Immature natural killer cell (primary cell): ENCODE data around the gene C1R. TPM values are rescaled to one million over a fixed set of nuclear protein-coding genes. Genes with fewer than 3 reads are reported as not detected.

Experiments used
- DNase-seq, 3 donors: peaks; one replicate each; pipeline ENCODE4 v3.0.0; 2022; ENCODE audit warnings: mixed read lengths in 1 of 3
- H3K27ac Mint-ChIP-seq, 6 donors: one replicate each; pipeline ENCODE4 v1.8.0; 2020; ENCODE audit warnings: mixed read lengths in 6 of 6, mild to moderate bottlenecking in 5 of 6, inconsistent platforms in 4 of 6, moderate library complexity in 3 of 6
- H3K27me3 Mint-ChIP-seq, 3 donors: one replicate each; pipeline ENCODE4 v1.8.0; 2020 to 2021; ENCODE audit warnings: low read depth in 3 of 3, mild to moderate bottlenecking in 3 of 3, mixed read lengths in 3 of 3, moderate library complexity in 3 of 3, inconsistent platforms in 1 of 3
- H3K36me3 Mint-ChIP-seq, 3 donors: one replicate each; pipeline ENCODE4 v1.8.0; 2020; ENCODE audit warnings: mixed read lengths in 3 of 3, inconsistent platforms in 2 of 3, mild to moderate bottlenecking in 2 of 3
- H3K4me1 Mint-ChIP-seq, 2 donors: one replicate each; pipeline ENCODE4 v1.8.0; 2020; ENCODE audit warnings: inconsistent platforms in 2 of 2, mild to moderate bottlenecking in 2 of 2, mixed read lengths in 2 of 2, moderate library complexity in 1 of 2
- H3K4me3 Mint-ChIP-seq, 5 donors: one replicate each; pipeline ENCODE4 v1.8.0; 2020; ENCODE audit warnings: mild to moderate bottlenecking in 5 of 5, mixed read lengths in 5 of 5, inconsistent platforms in 3 of 5, moderate library complexity in 3 of 5
- H3K9me3 Mint-ChIP-seq, 6 donors: one replicate each; pipeline ENCODE4 v1.8.0; 2020; ENCODE audit warnings: mild to moderate bottlenecking in 6 of 6, mixed read lengths in 6 of 6, inconsistent platforms in 4 of 6, moderate library complexity in 3 of 6
- polyA plus RNA-seq, 3 donors: library from polyadenylated mRNA; unstranded; fragments of 300-500 nt; fragmentation: Illumina TruSeq; gene quantifications; one replicate each; pipeline ENCODE4 v1.2.3, GENCODE V29; 2021

The C1R gene
- polyA plus RNA-seq, 3 donors from 2014 or later, result 0.98 to 3.9 TPM; not detected in 1

DNA sequence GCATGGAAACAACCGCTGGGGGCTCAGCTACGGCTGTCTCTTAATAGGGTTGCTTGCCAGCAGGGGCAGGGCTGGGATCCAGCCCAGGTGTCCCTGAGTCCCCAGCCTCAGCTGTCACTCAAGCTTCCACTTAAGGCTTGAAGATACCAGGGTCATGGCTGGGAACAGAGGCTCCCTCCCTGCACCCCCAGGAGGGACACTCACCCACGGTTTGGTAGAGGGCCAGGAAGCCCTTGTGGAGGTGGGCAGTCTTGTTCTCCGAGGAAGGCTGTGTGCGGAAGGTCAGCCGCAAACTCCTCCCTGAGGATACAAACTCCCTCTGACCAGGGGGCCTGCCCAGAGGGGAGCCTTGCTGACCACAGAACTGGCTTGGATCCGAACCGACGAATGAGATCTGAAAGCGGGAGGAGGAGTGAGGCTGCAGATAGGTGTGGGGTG, 9.5 kb upstream of the C1R start:
- no peak for DNase-seq
- Mint-ChIP-seq H3K4me1 (peaks cover 21 to 30% of the 10 kb centered on the region in 2 donors), H3K27me3 (peaks cover 0 to 2% (median 0%) of the 10 kb centered on the region in 3 donors), H3K4me3 (no peak overlapping the region), H3K36me3 (peaks cover 18 to 29% (median 22%) of the 10 kb centered on the region in 3 donors), H3K9me3 (peaks cover 0 to 9% (median 2%) of the 10 kb centered on the region in 6 donors), H3K27ac (peak overlapping the region in 1 of 6 donors; percentile 28)

DNA sequence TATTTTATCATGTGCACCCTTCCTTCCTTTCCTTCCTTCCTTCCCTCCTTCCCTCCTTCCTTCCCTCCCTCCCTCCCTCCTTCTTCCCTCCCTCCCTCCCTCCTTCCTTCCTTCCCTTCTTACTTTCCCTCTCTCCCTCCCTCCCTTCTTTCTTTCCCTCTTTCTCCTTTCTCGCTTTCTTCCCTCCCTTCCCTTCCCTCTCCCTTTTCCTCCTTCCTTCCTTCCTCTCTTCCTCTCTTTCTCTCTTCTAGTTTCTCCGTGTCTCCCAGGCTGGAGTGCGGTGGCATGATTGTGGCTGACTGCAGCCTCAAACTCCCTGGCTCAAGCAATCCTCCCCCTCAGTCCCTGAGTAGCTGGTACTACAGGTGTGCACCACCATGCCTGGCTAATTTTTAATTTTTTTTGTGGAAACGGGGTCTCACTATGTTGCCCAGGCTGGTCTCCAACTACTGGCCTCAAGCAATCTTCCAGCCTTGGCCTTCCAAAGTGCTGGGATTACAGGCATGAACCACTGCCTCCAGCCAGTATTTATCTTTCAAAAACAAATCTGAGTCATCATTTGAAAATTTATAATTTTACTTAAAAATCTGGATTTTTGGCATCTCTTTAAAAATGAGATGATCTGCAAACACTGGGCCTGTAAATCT, 8.9 kb upstream of the C1R start:
- Mint-ChIP-seq H3K27ac (no peak overlapping the region), H3K9me3 (peaks cover 0 to 6% (median 0%) of the 10 kb centered on the region in 6 donors), H3K27me3 (no peaks in the 10 kb centered on the region), H3K36me3 (peaks cover 14 to 25% (median 17%) of the 10 kb centered on the region in 3 donors), H3K4me3 (no peak overlapping the region), H3K4me1 (peaks cover 15 to 25% of the 10 kb centered on the region in 2 donors)
- no peak for DNase-seq

DNA sequence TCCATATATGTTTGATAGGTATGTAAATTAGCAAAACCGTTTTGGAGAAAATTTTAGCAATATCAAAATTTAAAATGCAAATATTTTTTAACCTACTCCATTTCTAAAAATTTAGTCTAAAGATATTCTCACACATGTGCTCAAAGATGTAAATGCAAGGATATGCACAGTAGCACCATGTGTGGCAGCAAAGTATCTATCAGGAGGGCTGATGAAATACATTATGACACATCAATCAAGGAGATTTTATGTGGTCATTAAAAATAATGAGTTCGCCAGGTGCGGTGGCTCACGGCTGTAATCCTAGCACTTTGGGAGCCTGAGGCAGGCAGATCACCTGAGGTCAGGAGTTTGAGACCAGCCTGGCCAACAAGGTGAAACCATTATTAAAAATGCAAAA, 8.0 kb upstream of the C1R start:
- no peak overlapping the region for H3K4me3 Mint-ChIP-seq
- peaks cover 6 to 20% (median 11%) of the 10 kb centered on the region in 3 donors for H3K36me3 Mint-ChIP-seq
- H3K27me3 Mint-ChIP-seq, result no peaks in the 10 kb centered on the region
- H3K4me1 Mint-ChIP-seq, result peaks cover 7 to 17% of the 10 kb centered on the region in 2 donors
- no peaks in the 10 kb centered on the region for H3K9me3 Mint-ChIP-seq
- H3K27ac Mint-ChIP-seq, result no peak overlapping the region
- no peak for DNase-seq

DNA sequence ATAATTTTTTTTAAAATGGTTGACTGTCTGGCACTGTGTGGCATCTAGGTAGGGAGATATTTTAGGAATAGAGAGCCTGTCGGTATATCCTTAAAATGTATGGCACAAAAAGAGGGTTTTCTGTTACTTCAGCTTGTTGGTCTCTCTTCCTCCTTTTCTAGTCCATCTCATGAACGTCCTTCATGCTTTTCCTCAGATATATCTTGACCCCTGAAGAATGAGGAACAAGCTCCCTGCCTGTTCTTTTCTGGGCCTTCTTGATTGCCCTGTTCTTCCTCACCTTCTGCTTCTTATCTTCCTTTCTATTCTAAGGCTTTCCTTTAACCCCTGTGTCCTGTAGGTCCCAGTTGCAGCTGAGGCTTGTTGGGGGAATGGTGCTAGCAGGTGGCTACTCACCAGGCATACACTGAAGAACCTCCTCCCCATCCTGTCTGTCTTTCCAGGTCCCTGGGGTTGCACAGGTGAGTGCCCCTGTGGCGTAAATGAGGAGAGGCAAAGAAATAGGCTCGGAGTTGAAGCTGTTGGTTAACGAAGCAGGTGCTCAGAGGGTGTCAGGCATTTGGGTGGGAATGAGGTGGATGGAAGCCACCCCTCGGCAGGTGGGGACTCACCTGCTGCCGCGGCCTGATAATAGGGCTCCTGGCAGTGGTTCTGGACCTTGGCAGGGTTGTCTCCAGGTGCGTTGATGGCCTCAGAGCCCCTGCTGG, 7.2 kb upstream of the C1R start:
- H3K9me3 Mint-ChIP-seq, result no peaks in the 10 kb centered on the region
- no peak for DNase-seq
- H3K27ac Mint-ChIP-seq, result peak overlapping the region in 1 of 6 donors; percentile 8
- H3K27me3 Mint-ChIP-seq, result no peaks in the 10 kb centered on the region
- no peak overlapping the region for H3K4me3 Mint-ChIP-seq
- peaks cover 6 to 20% (median 11%) of the 10 kb centered on the region in 3 donors for H3K36me3 Mint-ChIP-seq
- peaks cover 7 to 17% of the 10 kb centered on the region in 2 donors for H3K4me1 Mint-ChIP-seq

DNA sequence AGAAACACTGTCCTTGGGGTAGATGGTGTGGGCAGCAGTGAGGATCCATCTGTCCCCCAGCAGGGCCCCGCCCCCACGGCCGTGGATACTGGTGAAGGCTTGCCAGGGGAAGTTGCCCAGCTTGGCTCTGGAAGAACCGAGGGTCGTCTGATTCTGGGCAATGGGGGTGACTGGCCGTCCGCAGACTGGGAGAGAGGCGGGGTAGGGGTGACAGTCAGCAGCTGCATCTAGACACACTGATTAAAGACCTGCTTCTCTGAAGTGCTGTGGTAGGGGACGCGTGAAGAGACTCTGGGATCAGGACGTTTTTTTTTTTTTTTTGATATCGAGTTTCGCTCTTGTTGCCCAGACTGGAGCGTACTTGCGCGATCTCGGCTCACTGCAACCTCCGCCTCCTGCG, 4.7 kb upstream of the C1R start:
- Mint-ChIP-seq H3K27ac (no peak overlapping the region), H3K4me1 (peaks cover 7 to 8% of the 10 kb centered on the region in 2 donors), H3K27me3 (no peaks in the 10 kb centered on the region), H3K9me3 (no peaks in the 10 kb centered on the region), H3K4me3 (no peak overlapping the region), H3K36me3 (peaks cover 3 to 7% (median 6%) of the 10 kb centered on the region in 3 donors)
- no peak for DNase-seq

DNA sequence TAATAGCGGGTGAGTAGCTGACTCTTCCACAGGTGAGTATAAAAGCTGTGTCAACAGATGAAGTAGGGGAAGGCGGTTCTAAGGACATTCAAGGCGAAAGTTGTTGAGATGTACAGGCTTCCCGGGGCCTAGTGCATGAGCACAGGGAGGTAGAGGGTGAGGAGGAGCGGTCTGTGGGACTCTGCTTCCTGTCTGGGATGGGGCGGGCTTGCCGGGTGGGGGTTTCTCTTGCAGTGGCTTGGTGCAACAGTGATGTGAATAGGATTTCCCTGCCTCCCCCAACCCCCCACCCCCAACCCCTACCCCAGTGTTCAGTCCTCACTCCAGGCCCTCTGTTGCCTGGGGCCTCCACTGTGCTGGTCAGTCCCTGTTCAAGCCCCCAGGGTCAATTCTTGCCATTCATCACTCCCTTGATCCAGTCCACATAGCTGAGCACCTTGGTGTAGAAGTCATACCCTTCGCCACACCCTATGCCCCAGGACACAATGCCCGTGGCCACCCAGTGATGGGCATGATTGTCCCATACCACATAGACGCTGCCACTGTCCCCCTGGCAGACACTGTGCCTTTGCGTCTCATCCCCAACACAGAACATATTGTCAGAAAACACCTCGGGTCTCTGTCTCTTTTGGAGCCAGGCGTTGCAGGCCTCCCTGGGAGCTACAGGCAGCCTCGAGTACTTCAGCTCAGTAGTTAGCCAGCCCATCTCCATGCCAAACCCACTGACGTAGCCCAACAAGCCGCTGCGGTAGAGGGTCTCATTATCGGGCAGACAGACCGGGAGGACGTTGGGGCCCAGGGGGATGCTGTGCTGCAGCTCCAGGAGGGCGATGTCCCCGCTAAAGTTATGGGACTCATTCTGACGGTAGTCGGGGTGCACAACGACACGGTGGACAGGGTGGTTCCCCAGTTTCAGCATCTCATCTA, 4.0 kb upstream of the C1R start:
- Mint-ChIP-seq H3K4me3 (no peak overlapping the region), H3K27me3 (no peaks in the 10 kb centered on the region), H3K9me3 (no peaks in the 10 kb centered on the region), H3K4me1 (peaks cover 8 to 9% of the 10 kb centered on the region in 2 donors), H3K36me3 (peaks cover 3 to 6% (median 6%) of the 10 kb centered on the region in 3 donors), H3K27ac (no peak overlapping the region)
- DNase-seq, result no peak

DNA sequence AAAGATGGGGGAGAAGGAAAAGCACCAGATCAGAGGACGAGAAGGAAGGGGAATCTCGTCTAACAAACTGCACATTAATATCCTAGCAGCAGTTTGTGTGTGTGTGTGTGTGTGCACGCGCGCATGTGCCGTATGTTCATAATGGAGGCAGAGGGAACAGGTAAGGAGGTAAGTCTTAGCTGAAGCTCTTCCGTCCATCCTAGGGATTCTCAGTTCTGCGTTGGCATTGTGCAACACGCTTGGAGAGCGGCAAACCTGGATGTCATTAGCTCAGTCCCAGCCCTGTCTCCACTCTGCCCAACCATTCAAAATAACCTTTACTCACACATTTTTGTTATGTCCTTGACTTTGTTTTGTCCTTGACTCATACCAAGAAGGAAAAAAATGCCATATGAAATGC, 1.6 kb upstream of the C1R start:
- no peak overlapping the region for H3K4me3 Mint-ChIP-seq

DNA sequence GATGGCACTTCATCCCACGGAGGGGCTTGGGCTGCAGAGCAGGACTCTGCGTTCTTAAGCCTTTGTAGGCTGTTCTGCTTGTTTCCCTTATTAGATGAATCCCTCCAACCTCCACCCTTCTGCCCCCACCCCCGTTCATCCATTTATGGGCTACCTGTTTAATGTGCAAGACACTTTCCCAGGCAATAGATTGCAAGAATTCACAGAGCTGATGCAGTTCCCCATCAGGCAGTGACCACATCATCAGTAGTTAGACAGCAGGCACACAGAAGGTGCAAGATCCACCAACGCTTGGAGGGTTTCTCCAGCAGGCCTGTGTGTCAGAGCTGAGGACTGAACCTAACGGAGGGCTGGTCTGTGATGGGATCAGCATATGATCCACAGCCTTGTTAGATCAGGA, 1.2 kb upstream of the C1R start:
- no peak for DNase-seq
- H3K4me3 Mint-ChIP-seq, result no peak overlapping the region
- H3K9me3 Mint-ChIP-seq, result peaks cover 0 to 1% (median 0%) of the 10 kb centered on the region in 6 donors
- peaks cover 0 to 2% (median 0%) of the 10 kb centered on the region in 3 donors for H3K27me3 Mint-ChIP-seq
- peaks cover 8 to 10% of the 10 kb centered on the region in 2 donors for H3K4me1 Mint-ChIP-seq
- H3K27ac Mint-ChIP-seq, result peak overlapping the region in 1 of 6 donors; percentile 53
- H3K36me3 Mint-ChIP-seq, result peaks cover 3 to 4% (median 4%) of the 10 kb centered on the region in 3 donors

More for the DNA sequence above, 1.6 kb upstream of the C1R start:
- peaks cover 3 to 6% (median 6%) of the 10 kb centered on the region in 3 donors for H3K36me3 Mint-ChIP-seq
- H3K4me1 Mint-ChIP-seq, result peaks cover 8 to 10% of the 10 kb centered on the region in 2 donors
- peak overlapping the region in 1 of 6 donors; percentile 53 for H3K27ac Mint-ChIP-seq
- peaks cover 0 to 2% (median 0%) of the 10 kb centered on the region in 3 donors for H3K27me3 Mint-ChIP-seq
- DNase-seq, result no peak
- peaks cover 0 to 1% (median 0%) of the 10 kb centered on the region in 6 donors for H3K9me3 Mint-ChIP-seq

DNA sequence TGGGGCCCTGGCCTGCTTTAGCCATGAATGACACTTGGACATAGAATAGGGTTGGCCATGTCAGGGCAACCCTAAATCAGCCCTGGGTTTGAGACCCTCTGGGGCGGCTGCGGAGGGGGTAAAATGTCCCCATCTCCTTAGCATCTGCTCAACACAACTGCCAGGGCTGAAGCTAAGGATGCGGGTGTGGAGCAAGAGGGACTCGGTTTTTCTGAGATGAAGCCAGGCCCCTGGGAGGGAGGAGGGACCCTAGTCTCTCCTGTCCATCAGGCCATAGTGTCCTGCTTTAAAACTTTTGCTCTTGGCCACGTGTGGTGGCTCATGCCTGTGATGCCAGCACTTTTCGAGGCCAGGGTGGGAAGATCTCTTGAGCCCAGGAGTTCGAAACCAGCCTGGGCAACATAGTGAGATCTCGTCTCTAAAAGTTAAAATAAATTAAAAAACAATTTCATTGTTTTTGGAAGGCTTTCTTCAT, 778 bp upstream of the C1R start:
- H3K27ac Mint-ChIP-seq, result peak overlapping the region in 1 of 6 donors; percentile 46
- no peaks in the 10 kb centered on the region for H3K36me3 Mint-ChIP-seq
- H3K9me3 Mint-ChIP-seq, result peaks cover 0 to 1% (median 0%) of the 10 kb centered on the region in 6 donors
- peaks cover 0 to 2% (median 0%) of the 10 kb centered on the region in 3 donors for H3K27me3 Mint-ChIP-seq
- peak overlapping the region in 3 of 5 donors; percentile 44 to 89 (median 52) for H3K4me3 Mint-ChIP-seq
- no peak for DNase-seq
- peaks cover 8 to 10% of the 10 kb centered on the region in 2 donors for H3K4me1 Mint-ChIP-seq

DNA sequence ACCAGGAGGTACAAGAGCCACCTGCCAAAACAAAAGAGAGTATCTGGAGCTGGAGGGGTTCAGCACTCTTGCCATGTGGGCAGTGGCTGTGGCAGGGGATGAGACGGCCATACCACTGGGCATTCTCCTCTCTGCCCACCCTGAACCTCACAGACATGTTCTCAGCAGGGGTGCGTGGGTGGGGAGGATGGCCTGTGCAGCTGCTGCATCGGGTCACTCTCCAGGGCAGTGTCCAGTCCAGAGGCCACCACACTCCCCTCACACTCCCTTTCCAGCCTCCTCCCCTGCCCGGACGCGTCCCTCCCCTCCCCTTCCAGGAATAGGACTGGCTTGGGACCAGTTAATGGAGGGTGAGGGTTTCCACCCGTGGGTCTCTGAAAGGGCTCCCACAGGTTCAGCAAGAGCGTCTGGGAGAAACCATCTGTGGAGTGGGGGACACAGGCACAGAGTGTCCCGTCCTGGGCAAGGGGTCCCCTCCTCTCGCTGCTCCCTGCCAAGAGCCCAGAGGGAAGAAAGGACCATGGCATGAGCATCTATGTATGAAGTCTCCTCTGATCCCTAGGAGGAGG, 501 bp downstream of the C1R start:
- H3K27me3 Mint-ChIP-seq, result peaks cover 0 to 2% (median 0%) of the 10 kb centered on the region in 3 donors
- peaks cover 8 to 10% of the 10 kb centered on the region in 2 donors for H3K4me1 Mint-ChIP-seq
- H3K27ac Mint-ChIP-seq, result peak overlapping the region in 4 of 6 donors; percentile 70 to 88 (median 84)
- H3K9me3 Mint-ChIP-seq, result peaks cover 0 to 1% (median 0%) of the 10 kb centered on the region in 6 donors
- H3K36me3 Mint-ChIP-seq, result no peaks in the 10 kb centered on the region
- peak overlapping the region; percentile 84 to 93 (median 89) for H3K4me3 Mint-ChIP-seq
- DNase-seq, result no peak

DNA sequence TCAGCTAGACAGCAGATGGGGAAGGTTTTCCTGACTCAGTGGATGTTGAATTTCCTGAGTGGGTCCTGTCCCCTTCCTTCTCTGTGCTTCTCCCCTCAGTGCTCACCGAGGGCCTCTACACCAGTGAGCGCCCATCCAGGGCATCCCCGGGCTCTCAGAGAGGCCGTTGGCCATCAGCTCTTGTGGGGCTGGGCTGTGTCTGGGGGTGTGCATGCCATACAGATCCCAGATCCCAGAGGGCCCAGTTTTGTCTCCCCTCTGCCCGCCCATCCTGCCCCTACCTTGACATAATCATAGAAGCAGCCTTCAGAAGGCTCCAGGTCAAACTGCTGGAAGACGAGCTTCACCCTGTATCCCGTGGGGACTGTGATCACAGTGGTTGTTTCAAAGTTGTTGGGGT, 1.1 kb downstream of the C1R start:
- Mint-ChIP-seq H3K4me1 (peaks cover 8 to 10% of the 10 kb centered on the region in 2 donors), H3K4me3 (peak overlapping the region in 2 of 5 donors; percentile 36 to 50), H3K9me3 (peaks cover 0 to 1% (median 0%) of the 10 kb centered on the region in 6 donors)

DNA sequence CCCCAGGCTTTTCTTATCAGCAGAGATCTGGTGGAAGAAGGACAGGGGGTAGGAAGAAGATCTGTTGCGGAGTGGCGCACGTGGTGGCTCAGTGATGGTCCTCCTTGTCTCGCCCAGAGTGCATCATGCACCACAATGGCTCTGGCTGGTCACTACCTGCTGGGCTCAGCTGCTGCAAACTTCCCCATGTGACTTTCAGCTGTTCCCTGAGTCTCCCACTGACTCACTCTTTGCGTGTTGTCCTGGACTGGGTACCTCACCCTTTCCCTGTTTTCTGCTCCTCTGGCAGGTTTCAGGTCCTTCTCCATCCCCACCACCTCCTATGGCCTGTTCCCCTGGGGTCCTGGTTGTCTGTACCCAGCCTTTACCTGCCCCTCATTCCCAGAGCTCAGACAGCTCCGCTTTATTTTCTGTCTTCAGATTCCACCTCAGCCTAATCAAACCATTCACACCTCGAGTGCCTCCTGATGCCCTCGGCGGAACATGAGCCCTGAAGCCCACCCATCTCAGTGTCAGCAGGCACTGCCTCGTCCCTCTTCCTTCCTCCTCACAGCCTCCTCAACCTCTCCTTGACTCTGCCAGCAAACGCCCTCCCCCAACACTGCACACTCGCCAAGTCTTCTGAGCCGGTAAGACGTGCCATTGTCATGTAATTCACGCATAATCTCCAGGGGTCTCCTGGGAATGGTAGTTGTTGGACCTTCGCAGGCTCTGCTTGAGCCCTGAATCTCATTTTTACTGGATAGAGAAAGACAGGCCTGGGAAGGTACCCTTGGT, 1.8 kb downstream of the C1R start:
- no peak overlapping the region for H3K27ac Mint-ChIP-seq

More for the DNA sequence above, 1.1 kb downstream of the C1R start:
- no peak for DNase-seq
- Mint-ChIP-seq H3K27me3 (peaks cover 0 to 2% (median 0%) of the 10 kb centered on the region in 3 donors), H3K27ac (no peak overlapping the region), H3K36me3 (no peaks in the 10 kb centered on the region)

More for the DNA sequence above, 1.8 kb downstream of the C1R start:
- Mint-ChIP-seq H3K9me3 (peaks cover 0 to 1% (median 0%) of the 10 kb centered on the region in 6 donors), H3K4me1 (peaks cover 8 to 10% of the 10 kb centered on the region in 2 donors), H3K36me3 (no peaks in the 10 kb centered on the region), H3K27me3 (peaks cover 0 to 2% (median 0%) of the 10 kb centered on the region in 3 donors), H3K4me3 (no peak overlapping the region)
- no peak for DNase-seq
